Osteoblast (primary cell): ENCODE measurements around the gene BTBD17. TPM values are rescaled to one million over a fixed set of nuclear protein-coding genes. Genes with fewer than 3 reads are reported as not detected.

ENCODE experiments used
- DNase-seq: peaks from one replicate; pipeline ENCODE4 v3.0.0; 2011; ENCODE audit warnings: low spot score, mixed read lengths; ENCODE audit not compliant: insufficient read length; ENCODE audit errors: missing footprints
- H2AFZ ChIP-seq: 2 replicates; pipeline ENCODE4 v1.6.0; 2011; ENCODE audit warnings: mild to moderate bottlenecking, low read length
- H3K27ac ChIP-seq: 2 replicates; pipeline ENCODE4 v1.5.1; 2011; ENCODE audit warnings: mild to moderate bottlenecking, low read depth, low read length, moderate library complexity
- H3K27me3 ChIP-seq: 2 replicates; pipeline ENCODE4 v1.6.0; 2012; ENCODE audit warnings: mild to moderate bottlenecking, control low read depth, inconsistent platforms, low read length, moderate library complexity; ENCODE audit not compliant: insufficient read depth
- H3K36me3 ChIP-seq: 2 replicates; pipeline ENCODE4 v1.5.1; 2011; ENCODE audit warnings: mild to moderate bottlenecking, low read length, control low read depth, moderate library complexity; ENCODE audit not compliant: insufficient read depth
- H3K4me1 ChIP-seq: 2 replicates; pipeline ENCODE4 v1.5.1; 2011; ENCODE audit warnings: mild to moderate bottlenecking, low read length, control low read depth, moderate library complexity; ENCODE audit not compliant: insufficient read depth
- H3K4me2 ChIP-seq: 2 replicates; pipeline ENCODE4 v1.6.0; 2011; ENCODE audit warnings: mild to moderate bottlenecking, low read length; ENCODE audit not compliant: insufficient read depth
- H3K4me3 ChIP-seq: fragments of 200-600 bp; sonication (generic); 3 replicates; pipeline ENCODE4 v1.5.1; 2012; ENCODE audit warnings: mild to moderate bottlenecking, low read length, inconsistent platforms; ENCODE audit not compliant: insufficient read depth
- H3K79me2 ChIP-seq: 2 replicates; pipeline ENCODE4 v1.6.0; 2012; ENCODE audit warnings: mild to moderate bottlenecking, low read length, control low read depth, inconsistent platforms; ENCODE audit not compliant: insufficient read depth
- H3K9me3 ChIP-seq: 2 replicates; pipeline ENCODE4 v1.5.1; 2011; ENCODE audit warnings: low read depth, low read length, control low read depth
- H4K20me1 ChIP-seq: 2 replicates; pipeline ENCODE4 v1.6.0; 2012; ENCODE audit warnings: mild to moderate bottlenecking, low read length, control low read depth; ENCODE audit not compliant: insufficient read depth
- total RNA-seq: library from RNA; depleted of rRNA; stranded (reverse); fragments of >200 nt; gene quantifications from 2 replicates; pipeline ENCODE4 v1.2.3, GENCODE V29; 2012
- TF ChIP-seq, protein P1 (sequence below): IDR thresholded peaks from 2 replicates; pipeline ENCODE4 v1.5.1; 2011; ENCODE audit warnings: mild to moderate bottlenecking, low read depth, low read length, moderate library complexity; ENCODE audit errors: extremely low read depth

The BTBD17 gene
- total RNA-seq, 1 donor: not detected

GRCh38 chr17:74318391-74318790 lies 43.3 kb downstream of the BTBD17 start:
- H3K36me3 ChIP-seq: no peaks in the 10 kb centered on the region
- TF ChIP-seq, protein P1, sequence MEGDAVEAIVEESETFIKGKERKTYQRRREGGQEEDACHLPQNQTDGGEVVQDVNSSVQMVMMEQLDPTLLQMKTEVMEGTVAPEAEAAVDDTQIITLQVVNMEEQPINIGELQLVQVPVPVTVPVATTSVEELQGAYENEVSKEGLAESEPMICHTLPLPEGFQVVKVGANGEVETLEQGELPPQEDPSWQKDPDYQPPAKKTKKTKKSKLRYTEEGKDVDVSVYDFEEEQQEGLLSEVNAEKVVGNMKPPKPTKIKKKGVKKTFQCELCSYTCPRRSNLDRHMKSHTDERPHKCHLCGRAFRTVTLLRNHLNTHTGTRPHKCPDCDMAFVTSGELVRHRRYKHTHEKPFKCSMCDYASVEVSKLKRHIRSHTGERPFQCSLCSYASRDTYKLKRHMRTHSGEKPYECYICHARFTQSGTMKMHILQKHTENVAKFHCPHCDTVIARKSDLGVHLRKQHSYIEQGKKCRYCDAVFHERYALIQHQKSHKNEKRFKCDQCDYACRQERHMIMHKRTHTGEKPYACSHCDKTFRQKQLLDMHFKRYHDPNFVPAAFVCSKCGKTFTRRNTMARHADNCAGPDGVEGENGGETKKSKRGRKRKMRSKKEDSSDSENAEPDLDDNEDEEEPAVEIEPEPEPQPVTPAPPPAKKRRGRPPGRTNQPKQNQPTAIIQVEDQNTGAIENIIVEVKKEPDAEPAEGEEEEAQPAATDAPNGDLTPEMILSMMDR: no peak
- H3K9me3 ChIP-seq: no peaks in the 10 kb centered on the region
- H4K20me1 ChIP-seq: no peaks in the 10 kb centered on the region
- no peaks in the 10 kb centered on the region for H3K27me3 ChIP-seq
- H3K4me3 ChIP-seq: no peak overlapping the region
- no peaks in the 10 kb centered on the region for H3K79me2 ChIP-seq
- H3K4me2 ChIP-seq: no peak overlapping the region
- H2AFZ ChIP-seq: no peak overlapping the region
- peak; percentile 70 for DNase-seq
- H3K27ac ChIP-seq: no peak overlapping the region
- no peaks in the 10 kb centered on the region for H3K4me1 ChIP-seq

GRCh38 chr17:74317071-74317470 lies 44.6 kb downstream of the BTBD17 start:
- Histone ChIP-seq H3K36me3 (no peaks in the 10 kb centered on the region), H3K27ac (no peak overlapping the region), H3K4me3 (no peak overlapping the region), H4K20me1 (no peaks in the 10 kb centered on the region), H3K27me3 (no peaks in the 10 kb centered on the region), H3K9me3 (peaks cover 4% of the 10 kb centered on the region), H3K4me2 (no peak overlapping the region), H2AFZ (no peak overlapping the region), H3K79me2 (no peaks in the 10 kb centered on the region), H3K4me1 (no peaks in the 10 kb centered on the region)
- DNase-seq: peak; percentile 21
- TF ChIP-seq, protein P1: no peak

DNA sequence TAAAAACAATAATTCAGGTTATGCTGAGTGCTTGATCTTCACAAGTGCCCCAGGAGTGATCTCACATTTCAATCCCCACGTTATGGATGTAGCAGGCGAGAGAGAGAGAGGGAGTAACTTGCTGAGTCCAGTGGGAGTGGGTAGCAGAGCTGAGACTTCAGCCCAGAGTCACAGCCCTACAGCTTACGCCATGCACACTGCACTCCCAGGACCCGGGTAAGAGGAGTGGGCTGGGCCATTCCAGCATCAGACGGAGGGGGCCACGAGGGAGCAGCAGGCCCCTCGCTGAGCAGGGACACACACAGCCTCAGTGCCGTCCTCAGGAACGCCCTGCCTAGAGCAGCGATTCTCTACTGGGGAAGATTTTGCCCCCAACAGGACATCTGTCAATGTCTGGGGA lies 45.4 kb downstream of the BTBD17 start:
- no peaks in the 10 kb centered on the region for H4K20me1 ChIP-seq
- no peaks in the 10 kb centered on the region for H3K27me3 ChIP-seq
- no peak overlapping the region for H3K4me2 ChIP-seq
- no peaks in the 10 kb centered on the region for H3K36me3 ChIP-seq
- peaks cover 4% of the 10 kb centered on the region for H3K9me3 ChIP-seq
- peak; percentile 42 for DNase-seq
- no peaks in the 10 kb centered on the region for H3K4me1 ChIP-seq
- TF ChIP-seq, protein P1: no peak
- no peaks in the 10 kb centered on the region for H3K79me2 ChIP-seq
- H2AFZ ChIP-seq: no peak overlapping the region
- H3K4me3 ChIP-seq: no peak overlapping the region
- H3K27ac ChIP-seq: no peak overlapping the region

DNA sequence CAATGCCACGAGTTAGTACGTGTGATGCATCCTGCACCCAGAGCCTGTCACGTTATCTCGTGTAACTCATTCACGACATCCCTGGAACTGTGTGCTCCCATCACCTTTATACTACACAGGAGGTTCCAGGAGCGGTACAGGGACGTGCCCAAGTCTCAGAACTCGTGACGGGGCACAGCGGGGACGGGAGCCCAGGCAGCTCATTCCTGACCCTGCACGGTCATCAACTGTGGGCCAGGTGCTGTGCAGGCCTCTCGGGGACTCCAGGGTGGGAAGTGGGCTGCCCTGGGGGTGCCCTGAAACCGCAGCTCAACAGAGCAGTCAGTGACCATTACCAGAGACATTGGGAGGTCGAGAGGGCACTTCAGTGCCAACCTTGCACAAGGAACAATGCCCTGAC lies 46.8 kb downstream of the BTBD17 start:
- H3K36me3 ChIP-seq: no peaks in the 10 kb centered on the region
- no peak overlapping the region for H3K4me3 ChIP-seq
- no peaks in the 10 kb centered on the region for H3K4me1 ChIP-seq
- no peak overlapping the region for H3K4me2 ChIP-seq
- TF ChIP-seq, protein P1: no peak
- H3K9me3 ChIP-seq: peaks cover 4% of the 10 kb centered on the region
- H3K27ac ChIP-seq: no peak overlapping the region
- no peaks in the 10 kb centered on the region for H4K20me1 ChIP-seq
- no peaks in the 10 kb centered on the region for H3K27me3 ChIP-seq
- no peaks in the 10 kb centered on the region for H3K79me2 ChIP-seq
- no peak overlapping the region for H2AFZ ChIP-seq
- peak; percentile 74 for DNase-seq
